GM18951 (cell line): ENCODE measurements around the gene PDE6H.

ENCODE experiments used
- POLR2A ChIP-seq: IDR thresholded peaks from 4 replicates; pipeline ENCODE4 v1.6.1; 2011; ENCODE audit warnings: mild to moderate bottlenecking; ENCODE audit not compliant: insufficient read length, insufficient read depth; ENCODE audit errors: extremely low read depth
- in situ Hi-C: fragments of 300-500 bp; cut with MboI; formaldehyde crosslinking; loops from one replicate; pipeline ENCODE4 v1.12.0; 2022; ENCODE audit warnings: low sequenced_read_pairs, mixed read lengths, inconsistent platforms; ENCODE audit not compliant: unreplicated experiment

PDE6H gene

GRCh38 chr12:15011162-15011561 lies 38.3 kb downstream of the PDE6H start:
- in situ Hi-C loops, result no loop called here
- TF ChIP-seq POLR2A, result no peak

GRCh38 chr12:15013634-15014179 lies 40.9 kb downstream of the PDE6H start:
- TF ChIP-seq POLR2A, result no peak
- in situ Hi-C loops, result no loop called here

- TF ChIP-seq POLR2A, result no peak
- in situ Hi-C loops, result no loop called here
Observed at GRCh38 chr12:15014708-15015107, 41.9 kb downstream of the PDE6H start.

DNA sequence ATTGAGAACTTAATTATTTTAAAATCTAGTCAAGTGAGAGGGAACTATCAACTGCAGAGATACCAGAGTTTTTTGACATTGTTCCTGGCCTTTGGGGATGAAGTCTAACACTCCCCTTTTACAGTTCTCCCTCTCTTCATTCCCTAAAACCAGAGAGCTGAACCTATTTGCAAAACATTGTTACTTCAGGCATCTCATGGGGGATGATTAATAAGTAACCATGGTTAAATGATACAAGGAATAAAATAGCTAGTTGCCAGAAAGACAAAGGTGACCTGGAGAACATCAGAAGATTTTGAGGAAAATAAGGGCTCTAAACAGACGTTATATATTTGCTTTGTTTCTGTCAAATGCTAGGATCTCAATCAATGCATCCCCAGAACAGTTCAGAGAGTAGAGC lies 42.3 kb downstream of the PDE6H start:
- in situ Hi-C loops, result no loop called here
- no peak for TF ChIP-seq POLR2A

DNA sequence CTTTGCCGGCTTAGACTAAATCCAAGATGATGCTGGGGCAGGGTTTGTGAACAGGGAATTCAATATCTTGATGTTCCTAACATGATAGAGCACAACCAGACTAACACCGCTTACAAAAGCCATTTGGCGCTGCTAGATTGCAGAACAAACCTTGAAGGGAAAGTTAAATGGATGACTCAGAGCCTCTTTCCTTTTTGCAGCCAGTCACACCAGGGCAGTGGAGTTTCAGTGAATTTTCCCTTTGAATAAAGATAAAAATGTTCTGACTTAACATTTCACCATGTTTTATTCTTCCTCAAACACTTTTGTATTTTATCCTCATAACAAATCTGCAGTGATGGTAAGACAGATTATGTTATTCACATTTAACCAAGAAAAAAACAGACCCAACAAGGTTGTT lies 47.3 kb downstream of the PDE6H start:
- TF ChIP-seq POLR2A, result no peak
- in situ Hi-C loops, result no loop called here
